Gastrocnemius medialis (tissue), 4 donors: ENCODE results near the gene RAB40C. TPM values are rescaled to one million over a fixed set of nuclear protein-coding genes. Genes with fewer than 3 reads are reported as not detected.
A peak's percentile ranks its signal among the peaks of the same experiment; 100 is the strongest.

Source experiments
- ATAC-seq, 2 donors: fragments of 150-250 bp; one replicate each; pipeline ENCODE4 v1.9.1; 2016
- DNase-seq, 2 donors: peaks; one replicate each; pipeline ENCODE4 v3.0.0-alpha.2; 2019
- H3K27ac ChIP-seq, 4 donors: fragments of 200-600 bp; sonication (generic); 1 replicate in 1 of 4; 2 replicates in 3 of 4; pipeline ENCODE4 v1.5.1; 2016 to 2018; ENCODE audit warnings: mild to moderate bottlenecking in 2 of 4, moderate library complexity in 1 of 4
- H3K27me3 ChIP-seq, 3 donors: fragments of 200-600 bp; sonication (generic) in 2 of 3; 1 replicate in 1 of 3; 2 replicates in 2 of 3; pipeline versions ENCODE4 v1.5.1 to v1.6.0; 2016 to 2019; ENCODE audit warnings: mild to moderate bottlenecking in 1 of 3, moderate library complexity in 1 of 3
- H3K36me3 ChIP-seq, 2 donors: fragments of 200-600 bp; sonication (generic) in 1 of 2; one replicate each; pipeline ENCODE4 v1.5.1; 2017 to 2018
- H3K4me1 ChIP-seq, 2 donors: fragments of 200-600 bp; sonication (generic) in 1 of 2; one replicate each; pipeline ENCODE4 v1.5.1; 2016 to 2017; ENCODE audit warnings: mild to moderate bottlenecking in 2 of 2
- H3K4me3 ChIP-seq, 4 donors: fragments of 200-600 bp; sonication (generic) in 3 of 4; 1 replicate in 1 of 4; 2 replicates in 3 of 4; pipeline ENCODE4 v1.5.1; 2016 to 2019; ENCODE audit warnings: mild to moderate bottlenecking in 2 of 4
- H3K9me3 ChIP-seq, 3 donors: fragments of 200-600 bp; sonication (generic) in 2 of 3; 1 replicate in 1 of 3; 2 replicates in 2 of 3; pipeline ENCODE4 v1.5.1; 2016 to 2019
- POLR2A ChIP-seq, 2 donors: fragments of 450-650 bp; IDR thresholded peaks; one replicate each; pipeline ENCODE4 v1.6.1; 2017; ENCODE audit warnings: antibody characterized with exemption in 2 of 2, mild to moderate bottlenecking in 2 of 2, moderate library complexity in 2 of 2
- in situ Hi-C, 4 donors: fragments of 200-750 bp; cut with MboI; loops; one replicate each; pipeline versions ENCODE4 v1.15.0 to v1.8.0; 2017; ENCODE audit warnings: low sequenced_read_pairs in 4 of 4
- intact Hi-C: fragments of 100-400 bp; cut with DNase I; formaldehyde crosslinking; loops from one replicate; pipeline ENCODE4 v1.15.1; 2023; ENCODE audit warnings: low total_unique reads
- total RNA-seq, 4 donors: library from RNA; depleted of rRNA; stranded (reverse); fragments of >200 nt; gene quantifications; one replicate each; pipeline versions ENCODE4 v1.1.0 to v1.2.3, GENCODE V29; 2016
- TF ChIP-seq, protein P1 (sequence below), 5 experiments: fragments of 450-650 bp in 3 of 5; fragments of 200-600 bp in 2 of 5; sonication (generic) in 2 of 5; IDR thresholded peaks in 4 of 5; conservative IDR thresholded peaks in 1 of 5; 1 replicate in 4 of 5; 2 replicates in 1 of 5; pipeline ENCODE4 v1.5.1; 2016 to 2019; ENCODE audit warnings: antibody characterized with exemption in 5 of 5, mild to moderate bottlenecking in 3 of 5, moderate library complexity in 3 of 5

The RAB40C gene
- total RNA-seq, 4 donors from 2014 or later: 15.6 to 29.3 (median 21.4) TPM

GRCh38 chr16:647173-647902 is 57.5 kb downstream of the RAB40C start:
- Histone ChIP-seq H3K4me3 (peak overlapping the region in 1 of 4 donors; percentile 63), H3K27me3 (no peaks in the 10 kb centered on the region), H3K4me1 (peaks cover 46 to 69% of the 10 kb centered on the region in 2 donors), H3K27ac (peak overlapping the region; percentile 87 to 97 (median 96)), H3K9me3 (no peaks in the 10 kb centered on the region), H3K36me3 (no peaks in the 10 kb centered on the region)
- DNase-seq (peak in 1 of 2 donors; percentile 55), ATAC-seq (no peak)
- no peak for TF ChIP-seq POLR2A (IDR thresholded peaks at IDR 0.05)
- TF ChIP-seq, protein P1, sequence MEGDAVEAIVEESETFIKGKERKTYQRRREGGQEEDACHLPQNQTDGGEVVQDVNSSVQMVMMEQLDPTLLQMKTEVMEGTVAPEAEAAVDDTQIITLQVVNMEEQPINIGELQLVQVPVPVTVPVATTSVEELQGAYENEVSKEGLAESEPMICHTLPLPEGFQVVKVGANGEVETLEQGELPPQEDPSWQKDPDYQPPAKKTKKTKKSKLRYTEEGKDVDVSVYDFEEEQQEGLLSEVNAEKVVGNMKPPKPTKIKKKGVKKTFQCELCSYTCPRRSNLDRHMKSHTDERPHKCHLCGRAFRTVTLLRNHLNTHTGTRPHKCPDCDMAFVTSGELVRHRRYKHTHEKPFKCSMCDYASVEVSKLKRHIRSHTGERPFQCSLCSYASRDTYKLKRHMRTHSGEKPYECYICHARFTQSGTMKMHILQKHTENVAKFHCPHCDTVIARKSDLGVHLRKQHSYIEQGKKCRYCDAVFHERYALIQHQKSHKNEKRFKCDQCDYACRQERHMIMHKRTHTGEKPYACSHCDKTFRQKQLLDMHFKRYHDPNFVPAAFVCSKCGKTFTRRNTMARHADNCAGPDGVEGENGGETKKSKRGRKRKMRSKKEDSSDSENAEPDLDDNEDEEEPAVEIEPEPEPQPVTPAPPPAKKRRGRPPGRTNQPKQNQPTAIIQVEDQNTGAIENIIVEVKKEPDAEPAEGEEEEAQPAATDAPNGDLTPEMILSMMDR (IDR thresholded peaks at IDR 0.05 in 4 of 5, conservative IDR thresholded peaks at IDR 0.05 in 1 of 5): no peak
- intact Hi-C loops: loop anchor here (10.0 kb wide), 1 partner anchor 413 kb away; the partner anchor contains the start of gene FAM234A
- in situ Hi-C loops: no loop called here

- Histone ChIP-seq H3K27me3 (no peaks in the 10 kb centered on the region), H3K36me3 (no peaks in the 10 kb centered on the region), H3K27ac (peak overlapping the region; percentile 87 to 97 (median 96)), H3K9me3 (no peaks in the 10 kb centered on the region), H3K4me3 (peak overlapping the region; percentile 61 to 78 (median 65)), H3K4me1 (peaks cover 40 to 63% of the 10 kb centered on the region in 2 donors)
- in situ Hi-C loops: no loop called here
- ATAC-seq (peak; percentile 13 to 34), DNase-seq (peak in 1 of 2 donors; percentile 64)
- TF ChIP-seq, protein P1 (IDR thresholded peaks at IDR 0.05 in 4 of 5, conservative IDR thresholded peaks at IDR 0.05 in 1 of 5): peak in 3 of 5 experiments; percentile 27 to 55 (median 40)
- TF ChIP-seq POLR2A (IDR thresholded peaks at IDR 0.05): no peak
- intact Hi-C loops: loop anchor here (10.0 kb wide), 1 partner anchor 413 kb away; the partner anchor contains the start of gene FAM234A
Observed at GRCh38 chr16:648071-648780, 58.4 kb downstream of the RAB40C start.

DNA sequence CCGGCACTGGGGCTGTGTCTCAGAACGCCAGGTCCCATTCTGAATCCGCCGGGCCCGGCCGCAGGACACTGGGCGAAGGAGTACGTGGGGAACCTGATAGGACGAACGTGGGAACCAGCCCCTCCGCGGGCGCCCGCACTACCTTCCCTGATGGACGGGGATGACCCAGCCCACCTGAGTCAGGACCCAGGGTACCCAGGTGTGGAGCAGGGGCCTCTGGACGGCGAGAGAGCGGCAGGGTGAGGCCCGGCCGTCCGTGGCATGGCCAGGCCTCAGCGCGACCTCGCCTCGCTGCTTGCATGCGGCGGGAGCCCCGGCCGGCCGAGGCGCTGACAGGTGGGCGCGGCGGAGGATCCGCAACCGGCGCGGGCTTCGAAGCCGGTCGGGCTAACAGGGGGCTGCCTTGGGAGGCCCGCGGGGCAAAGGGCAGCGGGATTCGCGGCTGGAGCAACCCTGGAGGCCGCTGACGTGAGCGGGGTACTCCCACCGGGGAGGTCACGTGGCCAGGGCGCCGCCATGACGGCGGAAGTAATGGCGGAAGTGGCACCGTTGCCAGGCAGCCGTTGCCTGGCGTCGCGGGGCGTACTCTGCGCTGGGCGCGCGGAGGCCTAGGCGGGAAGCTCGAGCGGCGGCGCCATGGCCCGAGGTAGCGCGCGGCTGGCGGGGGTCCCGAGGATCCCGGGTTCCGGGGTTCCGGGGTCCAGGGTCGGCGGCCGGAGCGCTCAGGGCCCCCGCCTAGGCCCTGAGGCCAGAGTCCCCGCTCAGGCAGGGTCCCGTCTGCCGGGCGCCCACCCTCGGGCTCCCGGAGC is 59.1 kb downstream of the RAB40C start, which contains the start of gene WDR90:
Gene WDR90, plus strand, starts transcription at position 585 of the 809 bp plus-strand sequence. Its CDS starts 52 bp downstream, at position 637.
- DNase-seq: peak; percentile 84 to 88
- no peaks in the 10 kb centered on the region for H3K9me3 ChIP-seq
- peak; percentile 60 to 70 for TF ChIP-seq POLR2A (IDR thresholded peaks at IDR 0.05)
- TF ChIP-seq, protein P1 (IDR thresholded peaks at IDR 0.05 in 4 of 5, conservative IDR thresholded peaks at IDR 0.05 in 1 of 5): no peak
- peak; percentile 85 for ATAC-seq
- H3K27me3 ChIP-seq: no peaks in the 10 kb centered on the region
- in situ Hi-C loops (no loop called here), intact Hi-C loops (loop anchor here (1.0 to 10.0 kb wide), 2 partner anchors 11 to 414 kb away; partner anchors contain the start of gene FAM234A)
- peaks cover 35 to 55% of the 10 kb centered on the region in 2 donors for H3K4me1 ChIP-seq
- H3K27ac ChIP-seq: peak within 1 kb of the TSS; percentile 87 to 97 (median 96)
- peak within 1 kb of the TSS; percentile 61 to 78 (median 65) for H3K4me3 ChIP-seq
- no peaks in the 10 kb centered on the region for H3K36me3 ChIP-seq

DNA sequence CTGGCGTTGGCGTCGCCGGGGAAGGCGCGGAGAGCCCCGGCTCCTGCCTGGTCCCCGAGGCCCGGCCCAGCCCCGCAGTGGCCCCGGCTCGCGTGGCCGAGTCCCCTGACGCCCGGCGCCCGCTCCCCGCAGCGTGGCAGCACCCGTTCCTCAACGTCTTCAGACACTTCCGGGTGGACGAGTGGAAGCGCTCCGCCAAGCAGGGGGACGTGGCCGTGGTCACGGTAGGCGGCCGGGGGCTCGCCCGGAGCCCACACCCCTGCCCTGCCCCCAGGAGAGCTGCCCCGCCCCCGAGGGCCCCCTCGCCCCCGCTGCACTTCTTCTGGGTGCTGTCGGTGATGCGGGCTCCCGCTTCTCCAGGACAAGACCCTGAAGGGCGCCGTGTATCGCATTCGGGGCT is 59.8 kb downstream of the RAB40C start:
- H3K9me3 ChIP-seq: no peaks in the 10 kb centered on the region
- no peak for TF ChIP-seq POLR2A (IDR thresholded peaks at IDR 0.05)
- TF ChIP-seq, protein P1 (IDR thresholded peaks at IDR 0.05 in 4 of 5, conservative IDR thresholded peaks at IDR 0.05 in 1 of 5): no peak
- peaks cover 35 to 49% of the 10 kb centered on the region in 2 donors for H3K4me1 ChIP-seq
- DNase-seq (no peak), ATAC-seq (no peak)
- H3K36me3 ChIP-seq: no peaks in the 10 kb centered on the region
- in situ Hi-C loops (no loop called here), intact Hi-C loops (loop anchor here (1.0 to 10.0 kb wide), 2 partner anchors 11 to 415 kb away; partner anchors contain the start of gene FAM234A)
- peak overlapping the region in 3 of 4 donors; percentile 87 to 97 (median 95) for H3K27ac ChIP-seq
- no peaks in the 10 kb centered on the region for H3K27me3 ChIP-seq
- H3K4me3 ChIP-seq: peak overlapping the region; percentile 61 to 78 (median 65)
